NCI-H82 treated with DMSO at 0.1 percent for 48 hours (cell line): ENCODE results near the gene DUSP16.
A peak's percentile ranks its signal among the peaks of the same experiment; 100 is the strongest.
"Not testable (repeated sequence)": the region's sequence is repeated elsewhere in the genome, so short reads cannot be mapped to it uniquely, and the experiment has no call there.

Experiments
- DNase-seq: peaks from one replicate; lab custom pipeline; 2025; ENCODE audit not compliant: unreplicated experiment; lab: John Stamatoyannopoulos, UW

Gene DUSP16

GRCh38 chr12:12583510-12584178 lies 21.0 kb upstream of the DUSP16 start:
- DNase-seq, result peak; percentile 14

GRCh38 chr12:12582895-12583303 lies 20.2 kb upstream of the DUSP16 start:
- DNase-seq, result no peak

- no peak for DNase-seq
Measured at GRCh38 chr12:12582193-12582881, 19.7 kb upstream of the DUSP16 start.

GRCh38 chr12:12580716-12581115 lies 18.1 kb upstream of the DUSP16 start:
- DNase-seq, result not testable (repeated sequence)

GRCh38 chr12:12577786-12578185 lies 15.1 kb upstream of the DUSP16 start:
- DNase-seq, result no peak

DNA sequence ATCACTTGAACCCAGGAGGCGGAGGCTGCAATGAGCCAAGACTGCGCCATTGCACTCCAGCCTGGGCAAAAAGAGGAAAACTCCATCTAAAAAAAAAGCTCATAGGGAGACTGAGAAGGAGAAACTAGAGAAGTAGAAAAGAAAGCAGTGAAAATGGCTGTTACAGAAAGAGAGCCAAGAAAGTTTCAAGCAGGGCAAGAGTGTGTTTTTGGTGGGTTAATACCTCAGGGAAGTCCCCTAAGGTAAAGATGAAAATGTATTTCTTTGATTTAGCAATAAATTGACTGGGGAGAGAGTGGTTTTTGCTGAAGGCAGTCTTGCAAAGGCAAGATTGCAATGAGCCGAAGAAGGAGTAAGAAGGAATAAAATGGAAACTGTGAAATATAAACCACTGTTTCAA lies 10.0 kb upstream of the DUSP16 start:
- DNase-seq, result no peak

DNA sequence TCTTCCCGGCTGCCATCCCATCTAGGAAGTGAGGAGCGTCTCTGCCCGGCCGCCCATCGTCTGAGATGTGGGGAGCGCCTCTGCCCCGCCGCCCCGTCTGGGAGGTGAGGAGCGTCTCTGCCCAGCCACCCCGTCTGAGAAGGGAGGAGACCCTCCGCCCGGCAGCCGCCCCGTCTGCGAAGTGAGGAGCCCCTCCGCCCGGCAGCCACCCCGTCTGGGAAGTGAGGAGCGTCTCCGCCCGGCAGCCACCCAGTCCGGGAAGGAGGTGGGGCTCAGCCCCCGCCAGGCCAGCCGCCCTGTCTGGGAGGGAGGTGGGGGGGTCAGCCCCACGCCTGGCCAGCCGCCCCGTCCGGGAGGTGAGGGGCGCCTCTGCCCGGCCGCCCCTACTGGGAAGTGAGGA lies 3.3 kb upstream of the DUSP16 start:
- DNase-seq, result not testable (repeated sequence)

DNA sequence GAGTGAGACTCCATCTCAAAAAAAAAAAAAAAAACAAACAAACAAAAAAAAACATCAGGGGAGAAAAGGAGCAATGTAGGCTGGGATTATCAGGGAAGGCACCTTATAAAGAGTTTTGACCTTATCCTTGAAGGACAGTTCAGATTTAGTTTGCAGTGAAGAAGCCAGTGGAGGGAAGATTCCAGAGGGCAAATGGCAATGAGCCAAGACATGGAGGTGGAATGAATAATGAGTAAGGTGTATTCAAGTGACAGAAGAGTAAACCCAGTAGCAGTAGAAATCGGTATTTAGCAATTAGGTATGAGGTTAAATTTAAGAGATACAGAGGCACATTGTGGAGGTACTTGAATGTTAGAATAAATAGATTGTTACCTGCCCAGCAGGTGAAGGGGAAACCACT lies 2.2 kb upstream of the DUSP16 start:
- no peak for DNase-seq

- DNase-seq, result no peak
Measured at GRCh38 chr12:12563290-12563928, 746 bp upstream of the DUSP16 start.

- no peak for DNase-seq
Measured at GRCh38 chr12:12562016-12562483, 613 bp downstream of the DUSP16 start.

GRCh38 chr12:12561371-12562015 lies 1.2 kb downstream of the DUSP16 start:
- DNase-seq, result no peak

DNA sequence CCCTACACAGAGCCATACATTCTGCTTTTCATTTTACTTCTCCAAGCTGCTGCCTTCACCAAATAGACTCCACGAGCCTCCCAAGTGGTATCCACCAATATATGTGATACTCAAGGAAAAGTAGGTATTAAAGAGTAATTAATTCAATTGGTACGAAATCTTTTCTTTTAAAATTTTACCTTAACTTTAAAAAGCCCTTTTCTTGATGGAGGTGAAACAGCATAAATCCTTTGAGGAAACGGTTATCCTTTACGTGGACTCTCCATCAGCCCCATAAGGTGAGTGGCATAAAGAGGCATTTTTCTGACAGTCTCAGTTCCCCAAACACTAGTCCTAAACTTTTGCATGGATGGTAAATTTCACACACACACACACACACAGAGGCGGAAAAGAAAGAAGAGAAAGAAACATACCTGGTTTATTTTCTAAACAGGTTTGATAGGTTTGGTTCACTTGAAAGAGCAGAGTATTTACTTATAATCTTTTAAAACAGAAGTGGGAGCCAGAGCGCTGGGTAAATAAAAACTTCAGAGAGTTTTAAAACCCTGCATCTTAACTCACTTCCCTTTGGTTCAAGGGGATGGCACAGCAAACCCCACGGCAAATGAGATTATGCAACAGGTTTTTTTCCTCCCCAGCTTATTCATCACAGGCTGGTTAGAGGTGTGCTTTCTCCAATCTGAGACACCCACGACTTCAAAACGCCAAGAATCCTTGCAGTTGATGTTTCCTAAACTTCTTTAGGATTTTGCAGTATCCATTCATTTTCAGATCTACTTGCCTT lies 1.9 kb downstream of the DUSP16 start:
- DNase-seq, result peak; percentile 21

GRCh38 chr12:12559719-12560296 lies 2.9 kb downstream of the DUSP16 start:
- no peak for DNase-seq

- DNase-seq, result no peak
Measured at GRCh38 chr12:12558291-12558690, 4.4 kb downstream of the DUSP16 start.

- DNase-seq, result no peak
Measured at GRCh38 chr12:12557733-12558132, 4.9 kb downstream of the DUSP16 start.

- DNase-seq, result no peak
Measured at GRCh38 chr12:12555656-12556055, 7.0 kb downstream of the DUSP16 start.

GRCh38 chr12:12553208-12553785 lies 9.4 kb downstream of the DUSP16 start:
- DNase-seq, result no peak

DNA sequence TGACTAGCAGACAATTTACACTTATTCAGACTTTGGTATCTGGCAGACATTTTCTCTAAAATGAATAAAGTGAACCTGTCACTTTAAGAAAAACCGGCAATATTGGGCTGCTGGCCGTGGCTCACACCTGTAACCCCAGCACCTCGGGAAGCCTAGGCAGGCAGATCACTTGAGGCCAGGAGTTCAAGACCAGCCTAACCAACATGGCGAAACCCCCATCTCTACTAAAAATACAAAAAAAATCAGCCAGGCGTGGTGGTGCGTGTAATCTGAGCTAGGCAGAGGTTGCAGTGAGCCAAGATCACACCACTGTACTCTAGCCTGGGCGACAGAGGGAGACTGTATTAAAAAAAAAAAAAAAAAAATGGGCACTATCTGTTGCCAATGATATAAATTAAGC lies 11.5 kb downstream of the DUSP16 start:
- DNase-seq, result no peak

DNA sequence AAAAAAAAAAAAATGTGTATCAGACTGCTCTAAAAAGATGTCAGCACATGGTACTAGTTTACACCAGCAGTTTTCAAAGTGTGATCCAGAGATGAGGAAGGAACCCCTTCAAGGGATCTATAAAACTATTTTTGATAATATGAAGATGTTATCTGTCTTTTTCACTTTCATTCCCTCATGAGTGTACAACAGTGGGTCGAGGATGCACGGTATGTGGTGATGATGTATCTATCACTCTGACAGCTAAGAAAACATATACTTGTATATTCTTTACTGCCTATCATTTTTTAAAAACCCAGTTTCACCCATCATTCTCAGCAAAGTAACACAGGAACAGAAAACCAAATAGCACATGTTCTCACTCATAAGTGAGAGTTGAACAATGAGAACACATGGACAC lies 12.4 kb downstream of the DUSP16 start:
- DNase-seq, result no peak

GRCh38 chr12:12549426-12549825 lies 13.2 kb downstream of the DUSP16 start:
- DNase-seq, result no peak
